K562 (cell line): ENCODE results near the gene SELENOM. TPM values are rescaled to one million over a fixed set of nuclear protein-coding genes. Genes with fewer than 3 reads are reported as not detected.

Experiments
- EHMT2 ChIP-seq: fragments of 450-650 bp; IDR thresholded peaks from 2 replicates; pipeline ENCODE4 v1.6.1; 2018; ENCODE audit warnings: antibody characterized with exemption
- HMGN3 ChIP-seq: IDR thresholded peaks from 2 replicates; pipeline ENCODE4 v1.6.1; 2011; ENCODE audit warnings: borderline replicate concordance, low read depth, mild to moderate bottlenecking, mixed read lengths, low read length; ENCODE audit not compliant: insufficient read length; ENCODE audit errors: extremely low read depth
- KLF13 ChIP-seq: fragments of 450-650 bp; IDR thresholded peaks from 2 replicates; pipeline ENCODE4 v1.6.1; 2016; ENCODE audit warnings: missing genetic modification characterization, low read depth, mild to moderate bottlenecking, missing compliant biosample characterization, moderate library complexity, borderline replicate concordance
- NRF1 ChIP-seq, 2 experiments: fragments of 450-650 bp; IDR thresholded peaks in 1 of 2; conservative IDR thresholded peaks in 1 of 2; 2 replicates each; pipeline ENCODE4 v1.6.1; 2014; ENCODE audit warnings: mild to moderate bottlenecking in 2 of 2
- PPARD ChIP-seq: fragments of 250-450 bp; sonication (Bioruptor Pico); IDR thresholded peaks from 2 replicates; pipeline ENCODE4 v1.8.0; 2022; ENCODE audit warnings: inconsistent platforms, mild to moderate bottlenecking, moderate library complexity
- SIRT6 ChIP-seq: IDR thresholded peaks from one replicate; pipeline ENCODE4 v1.6.1; 2012; ENCODE audit warnings: low read depth, mild to moderate bottlenecking, control low read depth, inconsistent platforms, low read length, moderate library complexity
- SMAD1 ChIP-seq: fragments of 150-350 bp; IDR thresholded peaks from 2 replicates; pipeline ENCODE4 v1.6.1; 2014; ENCODE audit warnings: low read length, low read depth; ENCODE audit not compliant: partially characterized antibody
- XRCC3 ChIP-seq: fragments of 450-650 bp; IDR thresholded peaks from 2 replicates; pipeline ENCODE4 v1.6.1; 2017; ENCODE audit warnings: mild to moderate bottlenecking, moderate library complexity
- YY1 ChIP-seq, 3 experiments: IDR thresholded peaks; 2 replicates each; pipeline ENCODE4 v1.6.1; 2011; ENCODE audit warnings: low read length in 2 of 3, mild to moderate bottlenecking in 2 of 3, moderate library complexity in 2 of 3, borderline replicate concordance in 1 of 3, control low read depth in 1 of 3, low read depth in 1 of 3; ENCODE audit not compliant: insufficient read depth in 3 of 3, insufficient replicate concordance in 2 of 3, control insufficient read depth in 1 of 3, insufficient read length in 1 of 3; ENCODE audit errors: extremely low read depth in 1 of 3
- ZBED1 ChIP-seq: IDR thresholded peaks from 2 replicates; pipeline ENCODE4 v1.6.1; 2014
- polyA plus RNA-seq, 8 experiments: library from polyadenylated mRNA; depleted of rRNA in 4 of 8; stranded (reverse) in 5 of 8; unstranded in 3 of 8; fragments of >200 nt; fragmentation: Nextera tagmentation in 2 of 8; fragmentation: Illumina TruSeq in 1 of 8; extraction: Ambion mirVana in 2 of 8; extraction: Trizol in 1 of 8; gene quantifications; 2 replicates each; pipeline versions ENCODE4 v1.2.1 to v1.2.3, GENCODE V29; 2011 to 2014; ENCODE audit warnings: inconsistent platforms in 1 of 8, missing spikeins in 1 of 8
- total RNA-seq, 7 experiments: library from RNA; depleted of rRNA in 6 of 7; stranded (reverse); fragments of >200 nt in 6 of 7; fragmentation: Illumina TruSeq in 2 of 7; extraction: Trizol in 2 of 7; gene quantifications; 2 replicates each; pipeline versions ENCODE4 v1.2.1 to v1.2.3, GENCODE V29; 2011 to 2021; ENCODE audit warnings: low replicate concordance in 1 of 7
- TF ChIP-seq, protein P1 (sequence below): sonication (generic); formaldehyde crosslinking; IDR thresholded peaks from 2 replicates; pipeline ENCODE4 v1.8.1; 2022; ENCODE audit warnings: missing genetic modification reagents
- TF ChIP-seq, protein P2 (sequence below): fragments of 450-650 bp; IDR thresholded peaks from 2 replicates; pipeline ENCODE4 v1.6.1; 2016
- TF ChIP-seq, protein P3 (sequence below), 2 experiments: fragments of 450-650 bp in 1 of 2; sonication (generic) in 1 of 2; formaldehyde crosslinking; conservative IDR thresholded peaks; 2 replicates each; pipeline versions ENCODE4 v1.4.0 to v1.8.1; 2020 to 2022; ENCODE audit warnings: mild to moderate bottlenecking in 1 of 2, missing genetic modification reagents in 1 of 2
- TF ChIP-seq, protein P4 (sequence below): fragments of 250-450 bp; sonication (Bioruptor Pico); IDR thresholded peaks from 2 replicates; pipeline ENCODE4 v1.4.0; 2020; ENCODE audit warnings: mild to moderate bottlenecking, moderate library complexity, borderline replicate concordance
- TF ChIP-seq, protein P5 (sequence below): fragments of 250-450 bp; sonication (Bioruptor Pico); IDR thresholded peaks from 2 replicates; pipeline ENCODE4 v1.4.0; 2020; ENCODE audit warnings: borderline replicate concordance
- TF ChIP-seq, protein P6 (sequence below): IDR thresholded peaks from 2 replicates; pipeline ENCODE4 v1.6.1; 2016; ENCODE audit warnings: missing genetic modification characterization, missing compliant biosample characterization

Gene SELENOM
- total and polyA plus RNA-seq, 9 of the 15 experiments (the other 6 are each of a cell fraction or from before 2014, with no cell fraction given), result 1.2 to 10.6 (median 3.7) TPM

DNA sequence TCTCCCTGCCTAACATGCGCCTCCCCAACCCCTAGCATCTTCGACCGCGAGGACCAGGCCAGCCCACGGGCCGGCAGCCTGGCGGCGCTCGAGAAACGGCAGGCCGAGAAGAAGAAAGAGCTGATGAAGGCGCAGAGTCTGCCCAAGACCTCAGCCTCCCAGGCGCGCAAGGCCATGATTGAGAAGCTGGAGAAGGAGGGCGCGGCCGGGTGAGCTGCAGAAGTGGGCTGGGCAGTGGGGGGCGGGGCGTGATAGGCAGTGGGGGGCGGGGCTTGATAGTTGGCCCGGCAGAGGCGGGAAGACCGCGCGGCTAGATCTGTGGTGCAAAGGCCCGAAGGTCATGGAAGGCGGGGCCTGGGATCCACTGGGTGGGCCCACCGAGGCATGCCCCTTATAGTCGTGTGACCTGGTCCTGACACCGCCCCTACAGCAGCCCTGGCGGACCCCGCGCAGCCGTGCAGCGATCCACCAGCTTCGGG, 8.7 kb downstream of the SELENOM start (continued):
- TF ChIP-seq, protein P1, sequence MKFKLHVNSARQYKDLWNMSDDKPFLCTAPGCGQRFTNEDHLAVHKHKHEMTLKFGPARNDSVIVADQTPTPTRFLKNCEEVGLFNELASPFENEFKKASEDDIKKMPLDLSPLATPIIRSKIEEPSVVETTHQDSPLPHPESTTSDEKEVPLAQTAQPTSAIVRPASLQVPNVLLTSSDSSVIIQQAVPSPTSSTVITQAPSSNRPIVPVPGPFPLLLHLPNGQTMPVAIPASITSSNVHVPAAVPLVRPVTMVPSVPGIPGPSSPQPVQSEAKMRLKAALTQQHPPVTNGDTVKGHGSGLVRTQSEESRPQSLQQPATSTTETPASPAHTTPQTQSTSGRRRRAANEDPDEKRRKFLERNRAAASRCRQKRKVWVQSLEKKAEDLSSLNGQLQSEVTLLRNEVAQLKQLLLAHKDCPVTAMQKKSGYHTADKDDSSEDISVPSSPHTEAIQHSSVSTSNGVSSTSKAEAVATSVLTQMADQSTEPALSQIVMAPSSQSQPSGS (CRISPR knock-in tag), result no peak
- TF ChIP-seq, protein P2, sequence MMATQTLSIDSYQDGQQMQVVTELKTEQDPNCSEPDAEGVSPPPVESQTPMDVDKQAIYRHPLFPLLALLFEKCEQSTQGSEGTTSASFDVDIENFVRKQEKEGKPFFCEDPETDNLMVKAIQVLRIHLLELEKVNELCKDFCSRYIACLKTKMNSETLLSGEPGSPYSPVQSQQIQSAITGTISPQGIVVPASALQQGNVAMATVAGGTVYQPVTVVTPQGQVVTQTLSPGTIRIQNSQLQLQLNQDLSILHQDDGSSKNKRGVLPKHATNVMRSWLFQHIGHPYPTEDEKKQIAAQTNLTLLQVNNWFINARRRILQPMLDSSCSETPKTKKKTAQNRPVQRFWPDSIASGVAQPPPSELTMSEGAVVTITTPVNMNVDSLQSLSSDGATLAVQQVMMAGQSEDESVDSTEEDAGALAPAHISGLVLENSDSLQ, result 0 out of 2 replicates have a peak, but pooled peaks have one; percentile 9
- no peak for TF ChIP-seq SMAD1
- TF ChIP-seq, protein P3, sequence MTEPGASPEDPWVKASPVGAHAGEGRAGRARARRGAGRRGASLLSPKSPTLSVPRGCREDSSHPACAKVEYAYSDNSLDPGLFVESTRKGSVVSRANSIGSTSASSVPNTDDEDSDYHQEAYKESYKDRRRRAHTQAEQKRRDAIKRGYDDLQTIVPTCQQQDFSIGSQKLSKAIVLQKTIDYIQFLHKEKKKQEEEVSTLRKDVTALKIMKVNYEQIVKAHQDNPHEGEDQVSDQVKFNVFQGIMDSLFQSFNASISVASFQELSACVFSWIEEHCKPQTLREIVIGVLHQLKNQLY (CRISPR knock-in tag; conservative IDR thresholded peaks at IDR 0.05), result no peak
- TF ChIP-seq SIRT6, result no peak
- TF ChIP-seq XRCC3, result no peak
- no peak for TF ChIP-seq PPARD (CRISPR knock-in tag)
- TF ChIP-seq EHMT2, result no peak
- TF ChIP-seq, protein P4, sequence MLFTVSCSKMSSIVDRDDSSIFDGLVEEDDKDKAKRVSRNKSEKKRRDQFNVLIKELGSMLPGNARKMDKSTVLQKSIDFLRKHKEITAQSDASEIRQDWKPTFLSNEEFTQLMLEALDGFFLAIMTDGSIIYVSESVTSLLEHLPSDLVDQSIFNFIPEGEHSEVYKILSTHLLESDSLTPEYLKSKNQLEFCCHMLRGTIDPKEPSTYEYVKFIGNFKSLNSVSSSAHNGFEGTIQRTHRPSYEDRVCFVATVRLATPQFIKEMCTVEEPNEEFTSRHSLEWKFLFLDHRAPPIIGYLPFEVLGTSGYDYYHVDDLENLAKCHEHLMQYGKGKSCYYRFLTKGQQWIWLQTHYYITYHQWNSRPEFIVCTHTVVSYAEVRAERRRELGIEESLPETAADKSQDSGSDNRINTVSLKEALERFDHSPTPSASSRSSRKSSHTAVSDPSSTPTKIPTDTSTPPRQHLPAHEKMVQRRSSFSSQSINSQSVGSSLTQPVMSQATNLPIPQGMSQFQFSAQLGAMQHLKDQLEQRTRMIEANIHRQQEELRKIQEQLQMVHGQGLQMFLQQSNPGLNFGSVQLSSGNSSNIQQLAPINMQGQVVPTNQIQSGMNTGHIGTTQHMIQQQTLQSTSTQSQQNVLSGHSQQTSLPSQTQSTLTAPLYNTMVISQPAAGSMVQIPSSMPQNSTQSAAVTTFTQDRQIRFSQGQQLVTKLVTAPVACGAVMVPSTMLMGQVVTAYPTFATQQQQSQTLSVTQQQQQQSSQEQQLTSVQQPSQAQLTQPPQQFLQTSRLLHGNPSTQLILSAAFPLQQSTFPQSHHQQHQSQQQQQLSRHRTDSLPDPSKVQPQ (CRISPR knock-in tag), result no peak
- TF ChIP-seq, protein P5, sequence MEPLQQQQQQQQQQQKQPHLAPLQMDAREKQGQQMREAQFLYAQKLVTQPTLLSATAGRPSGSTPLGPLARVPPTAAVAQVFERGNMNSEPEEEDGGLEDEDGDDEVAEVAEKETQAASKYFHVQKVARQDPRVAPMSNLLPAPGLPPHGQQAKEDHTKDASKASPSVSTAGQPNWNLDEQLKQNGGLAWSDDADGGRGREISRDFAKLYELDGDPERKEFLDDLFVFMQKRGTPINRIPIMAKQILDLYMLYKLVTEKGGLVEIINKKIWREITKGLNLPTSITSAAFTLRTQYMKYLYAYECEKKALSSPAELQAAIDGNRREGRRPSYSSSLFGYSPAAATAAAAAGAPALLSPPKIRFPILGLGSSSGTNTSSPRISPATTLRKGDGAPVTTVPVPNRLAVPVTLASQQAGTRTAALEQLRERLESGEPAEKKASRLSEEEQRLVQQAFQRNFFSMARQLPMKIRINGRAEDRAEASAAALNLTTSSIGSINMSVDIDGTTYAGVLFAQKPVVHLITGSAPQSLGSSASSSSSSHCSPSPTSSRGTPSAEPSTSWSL (CRISPR knock-in tag), result no peak
- TF ChIP-seq HMGN3, result no peak
- TF ChIP-seq ZBED1, result no peak
- TF ChIP-seq KLF13, result no peak
- TF ChIP-seq NRF1 (conservative IDR thresholded peaks at IDR 0.05 in 1 of 2, IDR thresholded peaks at IDR 0.05 in 1 of 2), result 0 out of 4 replicates have a peak, but pooled peaks of 1 of the 2 experiments have one; percentile 22
- TF ChIP-seq YY1 (IDR thresholded peaks at IDR 0.05; ENCODE audit: borderline replicate concordance in 1 of 3, control insufficient read depth in 1 of 3, extremely low read depth in 1 of 3, insufficient read depth in 3 of 3, insufficient read length in 1 of 3, insufficient replicate concordance in 2 of 3, low read depth in 1 of 3, low read length in 2 of 3), result peak in 1 of 3 experiments; percentile 10
- TF ChIP-seq, protein P6, sequence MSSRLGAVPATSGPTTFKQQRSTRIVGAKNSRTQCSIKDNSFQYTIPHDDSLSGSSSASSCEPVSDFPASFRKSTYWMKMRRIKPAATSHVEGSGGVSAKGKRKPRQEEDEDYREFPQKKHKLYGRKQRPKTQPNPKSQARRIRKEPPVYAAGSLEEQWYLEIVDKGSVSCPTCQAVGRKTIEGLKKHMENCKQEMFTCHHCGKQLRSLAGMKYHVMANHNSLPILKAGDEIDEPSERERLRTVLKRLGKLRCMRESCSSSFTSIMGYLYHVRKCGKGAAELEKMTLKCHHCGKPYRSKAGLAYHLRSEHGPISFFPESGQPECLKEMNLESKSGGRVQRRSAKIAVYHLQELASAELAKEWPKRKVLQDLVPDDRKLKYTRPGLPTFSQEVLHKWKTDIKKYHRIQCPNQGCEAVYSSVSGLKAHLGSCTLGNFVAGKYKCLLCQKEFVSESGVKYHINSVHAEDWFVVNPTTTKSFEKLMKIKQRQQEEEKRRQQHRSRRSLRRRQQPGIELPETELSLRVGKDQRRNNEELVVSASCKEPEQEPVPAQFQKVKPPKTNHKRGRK (tag), result no peak
